K562 (cell line): Measurements from ENCODE around the gene TMEM270. TPM values are rescaled to one million over a fixed set of nuclear protein-coding genes. Genes with fewer than 3 reads are reported as not detected.

Experiments used
- ATAC-seq: fragments of 200-7000 bp; cut with Tn5 transposase; 3 replicates; pipeline ENCODE4 v1.9.1; 2020; ENCODE audit warnings: moderate library complexity
- BruUV-seq: library from RNA; stranded (reverse); fragments of 400-500 nt; replicated peaks from 2 replicates; lab custom pipeline; 2021; lab: Mats Ljungman, UMichigan
- CTCF ChIA-PET: fragments of 300-600 bp; formaldehyde crosslinking; extraction: SDS; loops from one replicate; lab custom pipeline; 2021; ENCODE audit warnings: low intra/inter-chr PET ratio; lab: Yijun Ruan, JAX
- POLR2A ChIA-PET: fragments of 300-600, 350-650 bp; sonication (Branson Sonifier 250); formaldehyde crosslinking; extraction: SDS; loops from one replicate; lab custom pipeline; 2021; ENCODE audit warnings: antibody characterized with exemption, inconsistent platforms; lab: Yijun Ruan, JAX
- DNase-seq, 4 experiments: peaks; one replicate each; pipeline versions ENCODE4 v3.0.0 to v3.0.0-alpha.2; 2011 to 2018; ENCODE audit warnings: low spot score in 3 of 4, mixed read lengths in 3 of 4; ENCODE audit errors: extremely low read depth in 1 of 4
- FAIRE-seq: peaks from 2 replicates; lab custom pipeline; 2011; peaks lifted over from hg19 to GRCh38; lab: Jason Lieb, UNC
- H2AFZ ChIP-seq: 2 replicates; pipeline ENCODE4 v1.6.0; 2011; ENCODE audit warnings: low read depth, low read length, control low read depth, inconsistent platforms
- H3K27ac ChIP-seq: fragments of 200-600 bp; 3 replicates; pipeline ENCODE4 v1.8.0; 2011; ENCODE audit warnings: low read depth, mild to moderate bottlenecking, control low read depth, inconsistent platforms, low read length, moderate library complexity, mixed read lengths; ENCODE audit errors: extremely low read depth
- H3K27me3 ChIP-seq, 2 experiments: fragments of 300-600 bp in 1 of 2; 2 replicates in 1 of 2; 3 replicates in 1 of 2; pipeline versions ENCODE4 v1.6.0 to v1.8.0; 2011; ENCODE audit warnings: inconsistent platforms in 2 of 2, low read length in 2 of 2, mild to moderate bottlenecking in 1 of 2, mixed read lengths in 1 of 2, moderate library complexity in 1 of 2; ENCODE audit not compliant: control insufficient read depth in 2 of 2, insufficient read depth in 2 of 2
- H3K36me3 ChIP-seq: fragments of 300-600 bp; 3 replicates; pipeline ENCODE4 v1.8.0; 2011; ENCODE audit warnings: mild to moderate bottlenecking, low read length, inconsistent platforms; ENCODE audit not compliant: control insufficient read depth, insufficient read depth
- H3K4me1 ChIP-seq, 2 experiments: fragments of 200-600 bp in 1 of 2; replicated peaks in 1 of 2; 2 replicates in 1 of 2; 3 replicates in 1 of 2; pipeline versions ENCODE4 v1.5.1 to v1.8.0; 2011; ENCODE audit warnings: inconsistent platforms in 2 of 2, low read length in 2 of 2, mild to moderate bottlenecking in 1 of 2, mixed read lengths in 1 of 2, moderate library complexity in 1 of 2; ENCODE audit not compliant: control insufficient read depth in 2 of 2, insufficient read depth in 2 of 2
- H3K4me2 ChIP-seq: 2 replicates; pipeline ENCODE4 v1.6.1; 2011; ENCODE audit warnings: low read length, control low read depth, inconsistent platforms, mixed read lengths; ENCODE audit not compliant: insufficient read depth
- H3K4me3 ChIP-seq: fragments of 200-600 bp; sonication (generic), shearing (Covaris generic); 2 replicates; pipeline ENCODE4 v1.5.1; 2016; ENCODE audit warnings: control low read depth, inconsistent platforms
- H3K79me2 ChIP-seq: fragments of 200-600 bp; 3 replicates; pipeline ENCODE4 v1.8.0; 2011; ENCODE audit warnings: low read length, inconsistent platforms; ENCODE audit not compliant: control insufficient read depth, insufficient read depth
- H3K9ac ChIP-seq, 2 experiments: 2 replicates each; pipeline versions ENCODE4 v1.6.0 to v1.6.1; 2011; ENCODE audit warnings: low read depth in 2 of 2, low read length in 2 of 2, control low read depth in 1 of 2, inconsistent platforms in 1 of 2, mild to moderate bottlenecking in 1 of 2, mixed read lengths in 1 of 2; ENCODE audit not compliant: insufficient read depth in 1 of 2
- H3K9me1 ChIP-seq: one replicate; pipeline ENCODE4 v1.6.0; 2011; ENCODE audit warnings: inconsistent platforms, mild to moderate bottlenecking, low read length, moderate library complexity; ENCODE audit not compliant: control insufficient read depth, insufficient read depth
- H3K9me3 ChIP-seq: replicated peaks from 2 replicates; pipeline ENCODE4 v1.5.1; 2011; ENCODE audit warnings: low read depth, low read length, inconsistent platforms; ENCODE audit not compliant: control insufficient read depth, insufficient read depth
- H4K20me1 ChIP-seq: replicated peaks from 2 replicates; pipeline ENCODE4 v1.6.1; 2011; ENCODE audit warnings: low read length, inconsistent platforms, mixed read lengths; ENCODE audit not compliant: control insufficient read depth, insufficient read depth
- NUFIP1 ChIP-seq: fragments of 450-650 bp; IDR thresholded peaks from 2 replicates; pipeline ENCODE4 v1.6.1; 2018; ENCODE audit not compliant: partially characterized antibody
- WGBS: fragments of 100-300 bp; shearing (Covaris generic); methylation state at CpG from one replicate; pipeline ENCODE4 v1.1.6; 2016; ENCODE audit warnings: low coverage, mixed read lengths; ENCODE audit not compliant: insufficient coverage; ENCODE audit errors: missing lambda C conversion rate; 5-methylcytosine and 5-hydroxymethylcytosine counted together
- in situ Hi-C: fragments of 300-500 bp; cut with MboI; formaldehyde crosslinking; loops from 4 replicates; pipeline ENCODE4 v1.15.0; 2018; ENCODE audit warnings: inconsistent platforms, mixed read lengths
- intact Hi-C: fragments of 100-400 bp; cut with micrococcal nuclease; formaldehyde crosslinking; loops from 2 replicates; pipeline ENCODE4 v1.14.2; 2022
- polyA plus RNA-seq, 8 experiments: library from polyadenylated mRNA; depleted of rRNA in 4 of 8; stranded (reverse) in 5 of 8; unstranded in 3 of 8; fragments of >200 nt; fragmentation: Nextera tagmentation in 2 of 8; fragmentation: Illumina TruSeq in 1 of 8; extraction: Ambion mirVana in 2 of 8; extraction: Trizol in 1 of 8; gene quantifications; 2 replicates each; pipeline versions ENCODE4 v1.2.1 to v1.2.3, GENCODE V29; 2011 to 2014; ENCODE audit warnings: inconsistent platforms in 1 of 8, missing spikeins in 1 of 8
- total RNA-seq, 7 experiments: library from RNA; depleted of rRNA in 6 of 7; stranded (reverse); fragments of >200 nt in 6 of 7; fragmentation: Illumina TruSeq in 2 of 7; extraction: Trizol in 2 of 7; gene quantifications; 2 replicates each; pipeline versions ENCODE4 v1.2.1 to v1.2.3, GENCODE V29; 2011 to 2021; ENCODE audit warnings: low replicate concordance in 1 of 7
- TF ChIP-seq, protein P1 (sequence below): sonication (generic); formaldehyde crosslinking; IDR thresholded peaks from 2 replicates; pipeline ENCODE4 v1.8.1; 2023; ENCODE audit warnings: mild to moderate bottlenecking, missing genetic modification reagents

TMEM270 gene
- total and polyA plus RNA-seq, 9 of the 15 experiments (the other 6 are each of a cell fraction or from before 2014, with no cell fraction given) = not detected

DNA sequence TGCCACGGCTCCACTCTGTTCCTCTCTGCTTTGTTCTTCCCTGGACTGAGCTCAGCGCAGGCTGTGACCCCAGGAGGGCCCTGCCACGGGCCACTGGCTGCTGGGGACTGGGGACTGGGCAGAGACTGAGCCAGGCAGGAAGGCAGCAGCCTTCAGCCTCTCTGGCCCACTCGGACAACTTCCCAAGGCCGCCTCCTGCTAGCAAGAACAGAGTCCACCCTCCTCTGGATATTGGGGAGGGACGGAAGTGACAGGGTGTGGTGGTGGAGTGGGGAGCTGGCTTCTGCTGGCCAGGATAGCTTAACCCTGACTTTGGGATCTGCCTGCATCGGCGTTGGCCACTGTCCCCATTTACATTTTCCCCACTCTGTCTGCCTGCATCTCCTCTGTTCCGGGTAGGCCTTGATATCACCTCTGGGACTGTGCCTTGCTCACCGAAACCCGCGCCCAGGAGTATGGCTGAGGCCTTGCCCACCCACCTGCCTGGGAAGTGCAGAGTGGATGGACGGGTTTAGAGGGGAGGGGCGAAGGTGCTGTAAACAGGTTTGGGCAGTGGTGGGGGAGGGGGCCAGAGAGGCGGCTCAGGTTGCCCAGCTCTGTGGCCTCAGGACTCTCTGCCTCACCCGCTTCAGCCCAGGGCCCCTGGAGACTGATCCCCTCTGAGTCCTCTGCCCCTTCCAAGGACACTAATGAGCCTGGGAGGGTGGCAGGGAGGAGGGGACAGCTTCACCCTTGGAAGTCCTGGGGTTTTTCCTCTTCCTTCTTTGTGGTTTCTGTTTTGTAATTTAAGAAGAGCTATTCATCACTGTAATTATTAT is 28.9 kb upstream of the TMEM270 start:
- Histone ChIP-seq H2AFZ (no peak overlapping the region; the same call in 1 of the 2 replicates), H3K36me3 (no peaks in the 10 kb centered on the region), H3K9me3 (no peaks in the 10 kb centered on the region), H3K79me2 (no peaks in the 10 kb centered on the region), H3K4me1 (peaks cover 23 to 44% of the 10 kb centered on the region in 2 experiments), H3K4me3 (no peak overlapping the region), H3K4me2 (no peak overlapping the region), H4K20me1 (no peaks in the 10 kb centered on the region), H3K9me1 (no peaks in the 10 kb centered on the region), H3K27ac (no peak overlapping the region), H3K27me3 (no peaks in the 10 kb centered on the region), H3K9ac (peak overlapping the region in 1 of 2 experiments; percentile 75; a peak in 2 of 4 replicates)
- ATAC-seq (no peak), DNase-seq (no peak), FAIRE-seq (peak; percentile 15)
- WGBS = 67% methylated on average over 15 of the region's 16 CpGs
- intact Hi-C loops (no loop called here), in situ Hi-C loops (no loop called here)
- no TSS peak for BruUV-seq
- ChIA-PET CTCF (no interaction called here), POLR2A (interaction anchor here (1.7 kb wide), 1 partner anchor 9 kb away, joined by 5 read pairs; no protein-coding TSS in a partner anchor)
- TF ChIP-seq, protein P1, sequence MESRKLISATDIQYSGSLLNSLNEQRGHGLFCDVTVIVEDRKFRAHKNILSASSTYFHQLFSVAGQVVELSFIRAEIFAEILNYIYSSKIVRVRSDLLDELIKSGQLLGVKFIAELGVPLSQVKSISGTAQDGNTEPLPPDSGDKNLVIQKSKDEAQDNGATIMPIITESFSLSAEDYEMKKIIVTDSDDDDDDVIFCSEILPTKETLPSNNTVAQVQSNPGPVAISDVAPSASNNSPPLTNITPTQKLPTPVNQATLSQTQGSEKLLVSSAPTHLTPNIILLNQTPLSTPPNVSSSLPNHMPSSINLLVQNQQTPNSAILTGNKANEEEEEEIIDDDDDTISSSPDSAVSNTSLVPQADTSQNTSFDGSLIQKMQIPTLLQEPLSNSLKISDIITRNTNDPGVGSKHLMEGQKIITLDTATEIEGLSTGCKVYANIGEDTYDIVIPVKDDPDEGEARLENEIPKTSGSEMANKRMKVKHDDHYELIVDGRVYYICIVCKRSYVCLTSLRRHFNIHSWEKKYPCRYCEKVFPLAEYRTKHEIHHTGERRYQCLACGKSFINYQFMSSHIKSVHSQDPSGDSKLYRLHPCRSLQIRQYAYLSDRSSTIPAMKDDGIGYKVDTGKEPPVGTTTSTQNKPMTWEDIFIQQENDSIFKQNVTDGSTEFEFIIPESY (CRISPR knock-in tag) = 0 out of 2 replicates have a peak, but pooled peaks have one; percentile 5
- no peak for TF ChIP-seq NUFIP1
